ENCODE measurements around the gene SFXN5.

SFXN5 gene

GRCh38 chr2:72915907-72916742, 155.4 kb downstream of the SFXN5 start:
- no peaks in the 10 kb centered on the region for H3K36me3 ChIP-seq (ENCODE audit: control insufficient read depth in 2 of 2, insufficient read depth in 1 of 2, low read length in 2 of 2)
- H3K9me3 ChIP-seq (ENCODE audit: control insufficient read depth, insufficient read depth, low read depth, low read length) = no peaks in the 10 kb centered on the region
- no peak overlapping the region for H3K27ac ChIP-seq (ENCODE audit: extremely low read depth, low read depth, low read length)
- CTCF ChIA-PET = interaction anchor here (0.7 to 3.4 kb wide), 6 partner anchors 18 to 57 kb away, joined by 3 to 20 read pairs (median 4); partner anchors contain the start of gene SPR
- no peaks in the 10 kb centered on the region for H3K4me1 ChIP-seq (ENCODE audit: control insufficient read depth, insufficient read depth, low read length)
- peak overlapping the region; percentile 25 for H3K4me3 ChIP-seq (ENCODE audit: low read depth, low read length)
- POLR2A ChIA-PET = no interaction called here
- no peak for TF ChIP-seq ZNF488 (tag by site-specific recombination; IDR thresholded peaks at IDR 0.05)
- no peak for TF ChIP-seq ZNF660 (tag by site-specific recombination; IDR thresholded peaks at IDR 0.05)
- no peak for TF ChIP-seq PRDM10 (tag by site-specific recombination; IDR thresholded peaks at IDR 0.05)
- TF ChIP-seq YY1 (tag by site-specific recombination; IDR thresholded peaks at IDR 0.05) = no peak
- TF ChIP-seq SP3 (tag by site-specific recombination; IDR thresholded peaks at IDR 0.05) = peak; percentile 68
- TF ChIP-seq ZFP3 (tag by site-specific recombination; IDR thresholded peaks at IDR 0.05; ENCODE audit: low read depth) = no peak
- 0 out of 2 replicates have a peak, but pooled peaks have one; percentile 19 for TF ChIP-seq ZNF2 (tag by site-specific recombination; IDR thresholded peaks at IDR 0.05)
- TF ChIP-seq GLI4 (tag by site-specific recombination; IDR thresholded peaks at IDR 0.05) = 0 out of 2 replicates have a peak, but pooled peaks have one; percentile 11
- no peak for TF ChIP-seq ZNF157 (tag by site-specific recombination; IDR thresholded peaks at IDR 0.05)
- TF ChIP-seq ZNF174 (tag by site-specific recombination; IDR thresholded peaks at IDR 0.05) = no peak
- no peak for TF ChIP-seq ZNF501 (tag by site-specific recombination; IDR thresholded peaks at IDR 0.05)
- TF ChIP-seq ZNF26 (tag by site-specific recombination; IDR thresholded peaks at IDR 0.05) = no peak
- TF ChIP-seq, protein P1, sequence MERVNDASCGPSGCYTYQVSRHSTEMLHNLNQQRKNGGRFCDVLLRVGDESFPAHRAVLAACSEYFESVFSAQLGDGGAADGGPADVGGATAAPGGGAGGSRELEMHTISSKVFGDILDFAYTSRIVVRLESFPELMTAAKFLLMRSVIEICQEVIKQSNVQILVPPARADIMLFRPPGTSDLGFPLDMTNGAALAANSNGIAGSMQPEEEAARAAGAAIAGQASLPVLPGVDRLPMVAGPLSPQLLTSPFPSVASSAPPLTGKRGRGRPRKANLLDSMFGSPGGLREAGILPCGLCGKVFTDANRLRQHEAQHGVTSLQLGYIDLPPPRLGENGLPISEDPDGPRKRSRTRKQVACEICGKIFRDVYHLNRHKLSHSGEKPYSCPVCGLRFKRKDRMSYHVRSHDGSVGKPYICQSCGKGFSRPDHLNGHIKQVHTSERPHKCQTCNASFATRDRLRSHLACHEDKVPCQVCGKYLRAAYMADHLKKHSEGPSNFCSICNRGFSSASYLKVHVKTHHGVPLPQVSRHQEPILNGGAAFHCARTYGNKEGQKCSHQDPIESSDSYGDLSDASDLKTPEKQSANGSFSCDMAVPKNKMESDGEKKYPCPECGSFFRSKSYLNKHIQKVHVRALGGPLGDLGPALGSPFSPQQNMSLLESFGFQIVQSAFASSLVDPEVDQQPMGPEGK (tag by site-specific recombination; IDR thresholded peaks at IDR 0.05) = peak; percentile 69; the same call in 1 of the 2 replicates
- TF ChIP-seq ZNF121 (tag by site-specific recombination; IDR thresholded peaks at IDR 0.05) = no peak
- TF ChIP-seq ZNF248 (tag by site-specific recombination; IDR thresholded peaks at IDR 0.05) = no peak
- TF ChIP-seq ZNF561 (tag by site-specific recombination; IDR thresholded peaks at IDR 0.05; ENCODE audit: borderline replicate concordance) = peak; percentile 51; the same call in 1 of the 2 replicates
- TF ChIP-seq KLF7 (tag by site-specific recombination; IDR thresholded peaks at IDR 0.05; ENCODE audit: borderline replicate concordance) = no peak
- TF ChIP-seq, protein P2, sequence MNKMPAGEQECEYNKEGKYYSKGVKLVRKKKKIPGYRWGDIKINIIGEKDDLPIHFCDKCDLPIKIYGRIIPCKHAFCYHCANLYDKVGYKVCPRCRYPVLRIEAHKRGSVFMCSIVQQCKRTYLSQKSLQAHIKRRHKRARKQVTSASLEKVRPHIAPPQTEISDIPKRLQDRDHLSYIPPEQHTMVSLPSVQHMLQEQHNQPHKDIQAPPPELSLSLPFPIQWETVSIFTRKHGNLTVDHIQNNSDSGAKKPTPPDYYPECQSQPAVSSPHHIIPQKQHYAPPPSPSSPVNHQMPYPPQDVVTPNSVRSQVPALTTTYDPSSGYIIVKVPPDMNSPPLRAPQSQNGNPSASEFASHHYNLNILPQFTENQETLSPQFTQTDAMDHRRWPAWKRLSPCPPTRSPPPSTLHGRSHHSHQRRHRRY (tag by site-specific recombination; IDR thresholded peaks at IDR 0.05) = no peak
- TF ChIP-seq REST (tag by site-specific recombination; IDR thresholded peaks at IDR 0.05) = peak; percentile 55
- no peak for TF ChIP-seq MYNN (tag by site-specific recombination; IDR thresholded peaks at IDR 0.05; ENCODE audit: borderline replicate concordance)
- TF ChIP-seq ZNF184 (tag by site-specific recombination; IDR thresholded peaks at IDR 0.05) = no peak
- TF ChIP-seq KLF8 (tag by site-specific recombination; IDR thresholded peaks at IDR 0.05) = peak; percentile 84
- peak; percentile 56; the same call in 1 of the 2 replicates for TF ChIP-seq ZIC2 (tag by site-specific recombination; IDR thresholded peaks at IDR 0.05)
- no peak for TF ChIP-seq SETDB1 (IDR thresholded peaks at IDR 0.05; ENCODE audit: insufficient read length, low read length)
- no peak for TF ChIP-seq ZNF624 (tag by site-specific recombination; IDR thresholded peaks at IDR 0.05)

Data from HEK293 (cell line).